Hematopoietic multipotent progenitor cell treated with erythropoietin and hydrocortisone succinate and interleukin-3 and kit ligand, for 6 days (in vitro differentiated cells): Measurements from ENCODE around the gene MVP.
"Not testable (repeated sequence)": the region's sequence is repeated elsewhere in the genome, so short reads cannot be mapped to it uniquely, and the experiment has no call there.

Experiments used
- DNase-seq: peaks from one replicate; pipeline ENCODE4 v3.0.0-alpha.2; 2015

Gene MVP

GRCh38 chr16:29815793-29816693 lies 4.2 kb upstream of the MVP start, which contains the start of gene PAGR1:
PAGR1 (plus strand) TSS chr16:29816152; CDS start chr16:29816526, 374 bp downstream.
- peak; percentile 99 for DNase-seq

- peak; percentile 78 for DNase-seq
Observed at GRCh38 chr16:29816694-29817441, 3.4 kb upstream of the MVP start.

GRCh38 chr16:29818082-29818481 lies 2.2 kb upstream of the MVP start:
- no peak for DNase-seq

DNA sequence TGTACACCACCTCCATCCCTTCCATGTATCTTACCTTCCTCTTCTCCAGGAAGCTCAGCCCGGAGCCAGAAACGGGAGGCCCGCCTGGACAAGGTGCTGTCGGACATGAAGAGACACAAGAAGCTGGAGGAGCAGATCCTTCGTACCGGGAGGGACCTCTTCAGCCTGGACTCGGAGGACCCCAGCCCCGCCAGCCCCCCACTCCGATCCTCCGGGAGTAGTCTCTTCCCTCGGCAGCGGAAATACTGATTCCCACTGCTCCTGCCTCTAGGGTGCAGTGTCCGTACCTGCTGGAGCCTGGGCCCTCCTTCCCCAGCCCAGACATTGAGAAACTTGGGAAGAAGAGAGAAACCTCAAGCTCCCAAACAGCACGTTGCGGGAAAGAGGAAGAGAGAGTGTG lies 756 bp upstream of the MVP start:
- no peak for DNase-seq

- DNase-seq, result no peak
Observed at GRCh38 chr16:29820730-29821642, 724 bp downstream of the MVP start.

DNA sequence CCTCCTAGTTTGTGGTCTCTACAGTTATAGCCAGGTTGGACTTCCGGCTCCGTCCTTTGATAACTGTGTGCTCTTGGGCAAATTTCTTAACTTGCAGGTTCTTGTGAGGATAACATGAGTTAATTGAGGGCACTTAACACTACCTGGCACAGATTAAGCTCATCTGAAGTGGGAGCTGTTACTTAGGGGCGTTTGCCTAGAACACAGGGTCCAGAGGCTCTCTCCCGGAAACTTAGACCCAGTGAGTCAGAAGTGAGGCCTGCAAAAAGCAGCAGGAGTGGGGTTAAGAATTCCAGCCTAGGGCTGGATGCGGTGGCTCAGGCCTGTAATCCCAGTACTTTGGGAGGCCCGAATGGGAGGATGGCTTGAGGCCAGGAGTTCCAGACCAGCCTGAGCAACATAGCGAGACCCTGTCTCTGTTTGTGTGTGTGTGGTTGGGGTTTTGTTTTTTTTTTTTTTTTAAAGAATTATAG lies 1.4 kb downstream of the MVP start:
- no peak for DNase-seq

- no peak for DNase-seq
Observed at GRCh38 chr16:29824589-29825144, 4.4 kb downstream of the MVP start.

DNA sequence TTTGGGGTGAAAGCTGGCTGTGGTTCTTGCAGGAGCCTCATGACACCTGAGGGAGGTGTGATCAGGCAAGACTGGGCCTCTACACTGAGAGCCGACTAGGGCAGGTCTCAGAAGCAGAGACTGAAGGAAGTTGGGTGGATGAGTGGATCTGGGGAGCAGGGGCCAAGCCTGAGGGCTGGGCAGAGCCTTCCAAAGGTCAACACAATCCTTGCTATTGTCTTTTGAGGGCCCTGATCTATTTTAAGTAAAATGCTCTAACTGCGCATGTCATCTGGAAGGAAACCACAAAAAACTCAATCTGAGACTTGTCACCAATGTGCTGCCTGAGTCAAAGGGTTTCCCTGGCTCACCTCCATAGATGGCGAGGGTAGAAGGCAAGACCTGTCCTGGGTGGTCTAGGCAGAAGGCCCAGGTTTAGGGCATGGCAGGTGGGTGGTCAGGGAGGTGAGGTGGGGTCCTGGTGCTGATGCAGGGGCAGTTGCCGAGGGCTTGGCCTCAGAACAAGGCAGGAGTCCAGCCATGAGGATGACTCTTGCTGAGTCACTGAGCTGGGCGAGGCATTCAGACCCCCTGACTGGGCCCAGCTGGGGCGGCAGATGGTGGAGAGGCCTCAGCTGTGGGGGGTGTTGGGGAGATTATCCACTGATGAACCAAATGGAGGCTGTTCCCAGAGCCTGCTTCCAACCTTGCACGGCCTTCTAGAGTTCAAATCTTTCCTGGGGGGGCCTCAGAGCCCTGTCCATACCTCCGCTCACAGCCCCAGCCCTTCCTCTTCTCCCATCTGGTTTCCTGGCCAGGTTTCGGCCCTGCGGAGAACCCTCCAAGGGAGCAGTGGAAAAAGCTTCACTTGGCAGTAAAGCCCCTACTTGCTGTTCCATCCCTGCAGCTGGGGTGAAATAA lies 5.1 kb downstream of the MVP start:
- no peak for DNase-seq

GRCh38 chr16:29826342-29826695 lies 6.1 kb downstream of the MVP start:
- DNase-seq, result no peak

DNA sequence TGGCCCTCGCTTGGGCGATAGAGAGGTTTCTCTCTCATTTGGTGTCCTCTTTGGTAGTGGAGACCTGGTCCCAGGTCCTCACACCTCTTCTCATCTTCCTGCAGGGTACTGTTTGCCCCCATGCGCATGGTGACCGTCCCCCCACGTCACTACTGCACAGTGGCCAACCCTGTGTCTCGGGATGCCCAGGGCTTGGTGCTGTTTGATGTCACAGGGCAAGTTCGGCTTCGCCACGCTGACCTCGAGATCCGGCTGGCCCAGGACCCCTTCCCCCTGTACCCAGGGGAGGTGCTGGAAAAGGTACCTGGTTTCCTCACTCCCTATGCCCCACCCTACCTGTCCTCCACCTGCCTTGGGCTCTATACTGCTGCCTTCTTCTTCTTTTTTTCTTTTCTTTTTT lies 10.5 kb downstream of the MVP start:
- DNase-seq, result no peak

GRCh38 chr16:29831490-29831889 lies 11.2 kb downstream of the MVP start:
- no peak for DNase-seq

DNA sequence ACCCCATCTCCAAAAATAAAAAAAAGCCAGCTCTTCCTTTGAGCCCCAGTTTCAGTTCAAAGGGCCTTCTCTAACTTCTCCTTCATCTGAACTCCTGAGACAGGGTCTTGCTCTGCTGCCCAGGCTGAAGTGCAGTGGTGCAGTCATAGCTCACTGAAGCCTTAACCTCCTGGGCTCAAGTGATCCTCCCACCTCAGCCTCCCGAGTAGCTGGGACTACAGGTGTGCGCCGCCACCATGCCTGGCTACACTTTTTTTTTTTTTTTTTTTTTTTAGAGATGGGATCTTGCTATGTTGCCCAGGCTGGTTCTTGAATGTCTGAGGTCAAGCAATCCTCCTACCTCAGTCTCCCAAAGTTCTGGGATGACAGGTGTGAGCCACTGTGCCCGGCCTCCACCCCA lies 13.0 kb downstream of the MVP start:
- DNase-seq, result not testable (repeated sequence)

DNA sequence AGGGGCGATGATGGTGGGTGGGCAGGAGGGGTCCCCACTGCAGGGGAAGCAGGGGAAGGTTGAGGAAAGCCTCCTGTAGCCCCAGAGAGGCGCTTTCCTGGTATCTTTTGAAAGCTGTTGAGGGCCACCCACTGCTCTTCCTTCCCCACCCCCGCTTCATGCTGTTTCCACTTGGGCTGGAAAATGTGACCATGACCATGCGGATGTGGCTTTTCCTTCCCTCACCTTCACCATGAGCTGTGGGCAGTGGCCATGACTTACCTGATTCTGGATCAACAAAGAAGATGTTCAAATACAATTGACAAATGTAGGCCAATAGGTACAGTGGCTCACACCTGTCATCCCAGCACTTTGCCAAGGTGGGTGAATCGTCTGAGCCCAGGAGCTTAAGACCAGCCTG lies 13.8 kb downstream of the MVP start:
- no peak for DNase-seq

DNA sequence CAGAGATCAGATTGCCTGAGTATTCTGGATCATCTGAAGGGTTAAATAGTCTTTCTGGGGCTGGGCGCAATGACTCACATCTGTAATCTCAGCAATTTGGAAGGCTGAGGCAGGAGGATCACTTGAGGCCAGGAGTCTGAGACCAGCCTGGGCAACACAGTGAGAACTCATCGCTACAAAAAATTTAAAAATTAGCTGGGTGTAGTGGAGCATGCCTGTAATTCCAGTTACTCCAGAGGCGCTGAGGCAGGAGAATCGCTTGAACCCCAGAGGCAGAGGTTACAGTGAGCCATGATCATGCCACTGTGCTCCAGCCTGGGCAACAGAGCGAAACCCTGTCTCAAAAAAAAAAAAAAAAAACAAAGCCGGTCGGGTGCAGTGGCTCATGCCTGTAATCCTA lies 15.7 kb downstream of the MVP start:
- DNase-seq, result no peak

DNA sequence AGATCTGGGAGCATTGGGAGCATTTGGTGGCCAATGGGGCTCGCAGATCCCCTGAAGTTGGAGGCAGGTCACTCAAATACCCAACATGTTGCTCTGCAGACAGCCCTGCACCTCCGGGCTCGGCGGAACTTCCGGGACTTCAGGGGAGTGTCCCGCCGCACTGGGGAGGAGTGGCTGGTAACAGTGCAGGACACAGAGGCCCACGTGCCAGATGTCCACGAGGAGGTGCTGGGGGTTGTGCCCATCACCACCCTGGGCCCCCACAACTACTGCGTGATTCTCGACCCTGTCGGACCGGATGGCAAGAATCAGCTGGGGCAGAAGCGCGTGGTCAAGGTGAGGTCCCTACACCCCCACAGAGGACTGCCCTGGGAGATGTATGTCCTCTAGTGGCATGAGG lies 16.4 kb downstream of the MVP start:
- no peak for DNase-seq

DNA sequence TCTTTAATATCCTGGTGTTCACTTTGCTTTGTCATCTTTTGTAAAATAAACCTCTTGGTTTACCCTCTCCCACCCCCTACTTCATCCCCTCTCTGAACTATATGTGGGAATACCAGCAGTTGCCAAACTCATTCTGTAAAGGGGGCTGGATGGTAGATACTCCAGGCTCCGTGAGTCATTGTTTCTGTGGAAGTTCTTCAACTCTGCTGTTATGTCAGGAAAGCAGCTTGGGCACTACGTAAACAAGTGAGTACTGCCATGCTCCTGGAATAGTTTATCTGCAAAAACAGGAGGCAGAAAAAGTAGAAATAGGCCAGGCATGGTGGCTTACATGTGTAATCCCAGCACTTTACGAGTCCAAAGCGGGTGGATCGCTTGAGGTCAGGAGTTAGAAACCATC lies 17.6 kb downstream of the MVP start:
- DNase-seq, result no peak

DNA sequence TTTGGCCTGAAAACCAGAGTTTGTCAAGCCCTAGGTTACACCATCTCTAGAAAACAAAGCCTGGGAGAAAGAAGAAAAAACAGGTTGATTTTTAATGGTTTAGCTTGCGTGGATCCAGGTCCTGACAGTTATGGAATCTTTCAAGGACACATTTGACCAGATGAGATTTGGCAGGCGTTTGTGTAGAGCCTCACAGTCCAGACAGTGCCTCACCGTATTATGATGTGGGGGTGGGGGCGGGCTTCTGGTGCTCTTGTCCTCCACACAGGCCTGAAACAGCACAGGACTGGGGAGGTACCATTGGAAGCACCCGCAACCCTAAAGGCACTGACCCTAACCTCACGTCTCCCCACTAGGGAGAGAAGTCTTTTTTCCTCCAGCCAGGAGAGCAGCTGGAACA lies 19.6 kb downstream of the MVP start:
- DNase-seq, result no peak

- no peak for DNase-seq
Observed at GRCh38 chr16:29840240-29840639, 20.0 kb downstream of the MVP start.

GRCh38 chr16:29841631-29842030 lies 21.4 kb downstream of the MVP start:
- no peak for DNase-seq

DNA sequence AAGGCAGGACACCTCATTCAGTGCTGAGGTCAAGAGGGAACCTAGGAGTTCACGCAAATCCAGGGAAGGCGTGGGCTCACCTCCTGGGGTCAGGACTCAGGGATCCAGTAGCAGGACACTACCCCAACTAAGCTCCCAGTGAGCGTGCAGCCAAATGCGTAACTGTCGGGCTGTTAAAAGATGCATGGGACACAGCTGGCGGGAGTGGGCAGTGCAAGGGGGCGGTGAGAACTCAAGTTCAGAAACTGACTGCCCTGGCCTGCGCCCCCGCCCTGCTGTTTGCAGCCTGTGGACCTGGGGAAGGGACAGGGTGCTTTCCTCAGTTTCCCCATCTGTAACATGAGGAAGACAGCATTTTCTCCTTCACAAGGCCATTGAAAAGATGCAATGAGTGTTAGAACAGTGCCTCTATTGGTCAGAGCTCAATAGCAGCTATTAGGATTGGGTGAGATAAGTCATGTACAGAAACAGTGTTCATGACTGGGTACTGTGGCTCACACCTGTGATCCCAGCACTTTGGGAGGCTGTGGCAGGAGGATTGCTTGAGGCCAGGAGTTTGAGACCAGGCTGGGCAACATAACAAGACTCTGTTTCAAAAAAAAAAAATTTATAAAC lies 22.6 kb downstream of the MVP start:
- DNase-seq, result peak; percentile 43

DNA sequence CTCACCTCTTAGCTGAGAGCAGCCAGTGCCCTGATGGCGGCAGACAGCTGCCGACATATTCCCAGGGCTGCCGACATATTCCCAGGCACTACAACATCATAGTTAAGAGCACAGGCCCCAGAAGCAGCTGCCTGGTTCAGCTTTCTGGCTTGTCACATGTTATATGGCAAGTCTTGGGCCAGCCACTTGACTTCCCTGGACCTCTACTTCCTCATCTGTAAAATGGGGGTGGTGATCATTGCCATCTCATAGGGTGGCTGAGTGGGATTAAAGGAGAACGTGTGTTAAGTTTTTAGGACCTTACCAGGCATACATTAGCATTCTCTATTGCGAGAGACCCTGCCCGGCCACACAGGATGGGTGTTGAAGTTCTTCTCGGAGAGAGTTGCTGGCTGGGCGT lies 23.7 kb downstream of the MVP start:
- DNase-seq, result no peak
